ENCODE results near the gene WNT5B. TPM values are rescaled to one million over a fixed set of nuclear protein-coding genes. Genes with fewer than 3 reads are reported as not detected.

WNT5B gene
- total RNA-seq, 1 donor from 2014 or later, result 11.3 TPM

GRCh38 chr12:1639538-1639937 is 10.5 kb downstream of the WNT5B start:
- Mint-ChIP-seq H3K4me1 (ENCODE audit: unreplicated experiment) (peaks cover 7% of the 10 kb centered on the region), H3K36me3 (peaks cover 21% of the 10 kb centered on the region), H3K4me3 (no peak overlapping the region), H3K27ac (no peak overlapping the region), H3K27me3 (peaks cover 30% of the 10 kb centered on the region), H3K9me3 (no peaks in the 10 kb centered on the region)
- no peak for DNase-seq (ENCODE audit: extremely low spot score, unreplicated experiment)
- TF ChIP-seq CTCF (conservative IDR thresholded peaks at IDR 0.05), result no peak

- DNase-seq (ENCODE audit: extremely low spot score, unreplicated experiment), result no peak
- Mint-ChIP-seq H3K27ac (no peak overlapping the region), H3K36me3 (peaks cover 25% of the 10 kb centered on the region), H3K4me3 (no peak overlapping the region), H3K4me1 (ENCODE audit: unreplicated experiment) (peaks cover 13% of the 10 kb centered on the region), H3K9me3 (no peaks in the 10 kb centered on the region), H3K27me3 (peaks cover 21% of the 10 kb centered on the region)
- no peak for TF ChIP-seq CTCF (conservative IDR thresholded peaks at IDR 0.05)
These were observed 11.6 kb downstream of the WNT5B start for GRCh38 chr12:1640328-1641234.

- no peak overlapping the region for H3K27ac Mint-ChIP-seq
These were observed 13.5 kb downstream of the WNT5B start for GRCh38 chr12:1642513-1642912.

GRCh38 chr12:1643043-1643442 is 14.0 kb downstream of the WNT5B start:
- Mint-ChIP-seq H3K9me3 (no peaks in the 10 kb centered on the region), H3K27ac (no peak overlapping the region), H3K27me3 (peaks cover 25% of the 10 kb centered on the region), H3K4me3 (no peak overlapping the region), H3K4me1 (ENCODE audit: unreplicated experiment) (peaks cover 13% of the 10 kb centered on the region), H3K36me3 (peaks cover 33% of the 10 kb centered on the region)
- TF ChIP-seq CTCF (conservative IDR thresholded peaks at IDR 0.05), result no peak
- no peak for DNase-seq (ENCODE audit: extremely low spot score, unreplicated experiment)

More at GRCh38 chr12:1642513-1642912, 13.5 kb downstream of the WNT5B start:
- Mint-ChIP-seq H3K9me3 (no peaks in the 10 kb centered on the region), H3K36me3 (peaks cover 31% of the 10 kb centered on the region), H3K27me3 (peaks cover 25% of the 10 kb centered on the region), H3K4me1 (ENCODE audit: unreplicated experiment) (peaks cover 13% of the 10 kb centered on the region), H3K4me3 (no peak overlapping the region)
- TF ChIP-seq CTCF (conservative IDR thresholded peaks at IDR 0.05), result no peak
- DNase-seq (ENCODE audit: extremely low spot score, unreplicated experiment), result no peak

GRCh38 chr12:1643905-1644533 is 15.0 kb downstream of the WNT5B start:
- H3K4me3 Mint-ChIP-seq, result no peak overlapping the region
- no peak overlapping the region for H3K27ac Mint-ChIP-seq
- TF ChIP-seq CTCF (conservative IDR thresholded peaks at IDR 0.05), result no peak

More at GRCh38 chr12:1643905-1644533, 15.0 kb downstream of the WNT5B start:
- H3K4me1 Mint-ChIP-seq (ENCODE audit: unreplicated experiment), result peaks cover 13% of the 10 kb centered on the region
- no peak for DNase-seq (ENCODE audit: extremely low spot score, unreplicated experiment)
- no peaks in the 10 kb centered on the region for H3K9me3 Mint-ChIP-seq
- peaks cover 32% of the 10 kb centered on the region for H3K36me3 Mint-ChIP-seq
- H3K27me3 Mint-ChIP-seq, result peaks cover 35% of the 10 kb centered on the region

Data from type B pancreatic cell (in vitro differentiated cells).